Measurements from ENCODE around the gene SSNA1.

SSNA1 gene

GRCh38 chr9:137185921-137186320, 2.6 kb upstream of the SSNA1 start:
- no peak for DNase-seq

- DNase-seq: no peak
These were observed 2.1 kb upstream of the SSNA1 start for GRCh38 chr9:137186385-137186784.

- DNase-seq: no peak
These were observed 1.1 kb upstream of the SSNA1 start for GRCh38 chr9:137187386-137187785.

GRCh38 chr9:137188086-137188489, 388 bp upstream of the SSNA1 start:
- DNase-seq: no peak

GRCh38 chr9:137189297-137190295, 1.1 kb downstream of the SSNA1 start:
- no peak for DNase-seq

- no peak for DNase-seq
These were observed 1.9 kb downstream of the SSNA1 start for GRCh38 chr9:137190315-137190856.

- DNase-seq: no peak
These were observed 2.8 kb downstream of the SSNA1 start for GRCh38 chr9:137191245-137191644.

- DNase-seq: no peak
These were observed 3.4 kb downstream of the SSNA1 start for GRCh38 chr9:137191691-137192447.

- no peak for DNase-seq
These were observed 3.9 kb downstream of the SSNA1 start for GRCh38 chr9:137192448-137192780.

- DNase-seq: no peak
These were observed 4.4 kb downstream of the SSNA1 start for GRCh38 chr9:137192859-137193258.

GRCh38 chr9:137193771-137194170, 5.3 kb downstream of the SSNA1 start:
- no peak for DNase-seq

GRCh38 chr9:137194388-137194787, 5.9 kb downstream of the SSNA1 start:
- no peak for DNase-seq

GRCh38 chr9:137194909-137195308, 6.4 kb downstream of the SSNA1 start:
- DNase-seq: no peak

- no peak for DNase-seq
These were observed 7.2 kb downstream of the SSNA1 start for GRCh38 chr9:137195525-137196220.

GRCh38 chr9:137198051-137198901, 9.8 kb downstream of the SSNA1 start:
- DNase-seq: no peak

GRCh38 chr9:137198902-137199283, 10.4 kb downstream of the SSNA1 start:
- no peak for DNase-seq

- no peak for DNase-seq
These were observed 11.1 kb downstream of the SSNA1 start for GRCh38 chr9:137199411-137200121.

- peak; percentile 99 for DNase-seq
These were observed 12.1 kb downstream of the SSNA1 start, which contains the start of gene TPRN for GRCh38 chr9:137200311-137201204. Gene TPRN, minus strand, starts transcription at chr9:137200741. Its CDS starts 30 bp downstream, at chr9:137200711.

GRCh38 chr9:137201205-137201868, 12.9 kb downstream of the SSNA1 start:
- DNase-seq: no peak

GRCh38 chr9:137202966-137203365, 14.5 kb downstream of the SSNA1 start:
- no peak for DNase-seq

Data from CD4-positive, alpha-beta T cell treated with Interleukin-6 for 4 hours (primary cell).